A549 (cell line): Measurements from ENCODE around the gene IL1RL2. TPM values are rescaled to one million over a fixed set of nuclear protein-coding genes. Genes with fewer than 3 reads are reported as not detected.
A peak's percentile ranks its signal among the peaks of the same experiment; 100 is the strongest.

Experiments
- ATAC-seq, 2 experiments: fragments of 200-7000 bp in 1 of 2; fragments of >200 bp in 1 of 2; cut with Nextera tagmentation in 1 of 2; cut with Tn5 transposase in 1 of 2; 3 replicates each; pipeline versions ENCODE4 v1.8.0 to v1.9.1; 2018 to 2020; ENCODE audit warnings: mild to moderate bottlenecking in 1 of 2, moderate library complexity in 1 of 2
- CTCF ChIA-PET: fragments of 300-600 bp; sonication (Branson Sonifier 250); formaldehyde crosslinking; extraction: SDS; loops from one replicate; lab custom pipeline; 2021; ENCODE audit warnings: antibody characterized with exemption, inconsistent platforms; lab: Yijun Ruan, JAX
- POLR2A ChIA-PET: fragments of 350-600 bp; formaldehyde crosslinking; extraction: SDS; loops from one replicate; lab custom pipeline; 2021; ENCODE audit warnings: antibody characterized with exemption, inconsistent platforms; lab: Yijun Ruan, JAX
- DNase-seq, 2 experiments: peaks; one replicate each; pipeline versions ENCODE4 v3.0.0 to v3.0.0-alpha.2; 2011 to 2016; ENCODE audit warnings: low read depth in 1 of 2, low spot score in 1 of 2
- FAIRE-seq: peaks from 2 replicates; lab custom pipeline; 2011; peaks lifted over from hg19 to GRCh38; lab: Jason Lieb, UNC
- H3K27ac ChIP-seq, 2 experiments: fragments of >200 bp; sonication (Bioruptor Twin); formaldehyde crosslinking; 3 replicates each; pipeline ENCODE4 v1.5.1; 2016 to 2017
- H3K4me1 ChIP-seq: fragments of >200 bp; sonication (Bioruptor Twin); formaldehyde crosslinking; 3 replicates; pipeline ENCODE4 v1.6.1; 2016
- H3K4me2 ChIP-seq: fragments of >200 bp; sonication (Bioruptor Twin); formaldehyde crosslinking; 3 replicates; pipeline ENCODE4 v1.6.1; 2016
- H3K4me3 ChIP-seq: fragments of >200 bp; sonication (Bioruptor Twin); formaldehyde crosslinking; 3 replicates; pipeline ENCODE4 v1.5.1; 2016
- H3K9me3 ChIP-seq: fragments of >200 bp; sonication (Bioruptor Twin); formaldehyde crosslinking; 3 replicates; pipeline ENCODE4 v1.6.1; 2016
- CBX2 ChIP-seq: fragments of 200-600 bp; sonication (generic); IDR thresholded peaks from 2 replicates; pipeline ENCODE4 v1.6.1; 2016; ENCODE audit warnings: low read depth, mild to moderate bottlenecking, borderline replicate concordance
- CBX8 ChIP-seq: fragments of 200-600 bp; sonication (generic); IDR thresholded peaks from 2 replicates; pipeline ENCODE4 v1.6.1; 2016
- CHD4 ChIP-seq: fragments of 200-600 bp; sonication (generic); IDR thresholded peaks from 2 replicates; pipeline ENCODE4 v1.6.1; 2016; ENCODE audit warnings: antibody characterized with exemption, mild to moderate bottlenecking, borderline replicate concordance
- EP300 ChIP-seq, 2 experiments: fragments of >200 bp; sonication (Bioruptor Twin); formaldehyde crosslinking; IDR thresholded peaks; 2 replicates in 1 of 2; 3 replicates in 1 of 2; pipeline ENCODE4 v1.6.1; 2016 to 2017
- FOSB ChIP-seq: fragments of 250-450 bp; sonication (Bioruptor Pico); IDR thresholded peaks from 2 replicates; pipeline ENCODE4 v1.5.0; 2020; ENCODE audit warnings: mild to moderate bottlenecking, moderate library complexity
- FOXS1 ChIP-seq: fragments of 250-450 bp; sonication (Bioruptor Pico); IDR thresholded peaks from 2 replicates; pipeline ENCODE4 v1.5.0; 2020; ENCODE audit warnings: mild to moderate bottlenecking, moderate library complexity
- GATA3 ChIP-seq: IDR thresholded peaks from 2 replicates; pipeline ENCODE4 v1.6.1; 2012; ENCODE audit warnings: borderline replicate concordance
- HEYL ChIP-seq: fragments of 250-450 bp; sonication (Bioruptor Pico); IDR thresholded peaks from 2 replicates; pipeline ENCODE4 v1.8.0; 2021; ENCODE audit warnings: mild to moderate bottlenecking, moderate library complexity
- HOXB13 ChIP-seq: fragments of 250-450 bp; sonication (Bioruptor Pico); IDR thresholded peaks from 2 replicates; pipeline ENCODE4 v1.5.0; 2020; ENCODE audit warnings: low read depth, mild to moderate bottlenecking, moderate library complexity
- HOXB5 ChIP-seq: fragments of 250-450 bp; sonication (Bioruptor Pico); IDR thresholded peaks from 2 replicates; pipeline ENCODE4 v1.5.0; 2020; ENCODE audit warnings: mild to moderate bottlenecking, moderate library complexity
- JUNB ChIP-seq: fragments of >200 bp; sonication (Bioruptor Twin); formaldehyde crosslinking; IDR thresholded peaks from 2 replicates; pipeline ENCODE4 v1.6.1; 2016
- KDM5A ChIP-seq: fragments of 200-600 bp; sonication (generic); IDR thresholded peaks from 2 replicates; pipeline ENCODE4 v1.6.1; 2016; ENCODE audit warnings: antibody characterized with exemption, mild to moderate bottlenecking
- MYC ChIP-seq: IDR thresholded peaks from 2 replicates; pipeline ENCODE4 v1.6.1; 2012; ENCODE audit warnings: mild to moderate bottlenecking, inconsistent platforms, low read length, improper control_type of control experiment, borderline replicate concordance
- NR3C1 ChIP-seq: fragments of >200 bp; sonication (Bioruptor Twin); formaldehyde crosslinking; IDR thresholded peaks from 3 replicates; pipeline ENCODE4 v1.6.1; 2017
- POLR2AphosphoS2 ChIP-seq: conservative IDR thresholded peaks from 2 replicates; pipeline ENCODE4 v1.6.1; 2012; ENCODE audit warnings: low read length, improper control_type of control experiment, inconsistent platforms
- RARB ChIP-seq: fragments of 250-450 bp; sonication (Bioruptor Pico); IDR thresholded peaks from 2 replicates; pipeline ENCODE4 v1.8.0; 2021; ENCODE audit warnings: mild to moderate bottlenecking, moderate library complexity
- RCOR1 ChIP-seq: fragments of 150-350 bp; IDR thresholded peaks from 2 replicates; pipeline ENCODE4 v1.6.1; 2014; ENCODE audit warnings: antibody characterized with exemption, low read length, low read depth
- RFX5 ChIP-seq: fragments of 450-650 bp; IDR thresholded peaks from 2 replicates; pipeline ENCODE4 v1.7.1; 2014; ENCODE audit warnings: antibody characterized with exemption, mild to moderate bottlenecking, moderate library complexity
- RNF2 ChIP-seq: fragments of 200-600 bp; sonication (generic); IDR thresholded peaks from 2 replicates; pipeline ENCODE4 v1.6.1; 2016; ENCODE audit warnings: low read depth, mild to moderate bottlenecking, antibody characterized with exemption, moderate library complexity, borderline replicate concordance
- TP53 ChIP-seq: fragments of 250-450 bp; sonication (Bioruptor Pico); IDR thresholded peaks from 2 replicates; pipeline ENCODE4 v1.5.0; 2021; ENCODE audit warnings: mild to moderate bottlenecking, moderate library complexity
- ZC3H11A ChIP-seq: fragments of 450-650 bp; IDR thresholded peaks from 2 replicates; pipeline ENCODE4 v1.6.1; 2014; ENCODE audit warnings: antibody characterized with exemption, mild to moderate bottlenecking
- ZFP36 ChIP-seq: fragments of 450-650 bp; IDR thresholded peaks from 2 replicates; pipeline ENCODE4 v1.6.1; 2014; ENCODE audit warnings: borderline replicate concordance; ENCODE audit not compliant: partially characterized antibody
- ZSCAN20 ChIP-seq: fragments of 250-450 bp; sonication (Bioruptor Pico); IDR thresholded peaks from 2 replicates; pipeline ENCODE4 v1.8.0; 2022; ENCODE audit warnings: mild to moderate bottlenecking, moderate library complexity
- WGBS: methylation state at CpG from one replicate; pipeline ENCODE4 v1.1.6; 2017; ENCODE audit errors: missing lambda C conversion rate; 5-methylcytosine and 5-hydroxymethylcytosine counted together
- polyA plus RNA-seq, 4 experiments: library from polyadenylated mRNA; depleted of rRNA in 3 of 4; stranded (reverse); fragments of >200 nt; fragmentation: RNase III in 1 of 4; extraction: RNeasy Plus Mini Kit Qiagen cat#74134 plus additional on column Dnase treatment in 1 of 4; gene quantifications; 2 replicates in 3 of 4; 3 replicates in 1 of 4; pipeline ENCODE4 v1.2.3, GENCODE V29; 2011 to 2017
- TF ChIP-seq, protein P1 (sequence below): fragments of >200 bp; sonication (Bioruptor Twin); formaldehyde crosslinking; IDR thresholded peaks from 3 replicates; pipeline ENCODE4 v1.5.1; 2016
- TF ChIP-seq, protein P2 (sequence below): fragments of 150-350 bp; IDR thresholded peaks from 2 replicates; pipeline ENCODE4 v1.6.1; 2014; ENCODE audit warnings: low read depth, mild to moderate bottlenecking, low read length
- TF ChIP-seq, protein P3 (sequence below): fragments of 250-450 bp; sonication (Bioruptor Pico); IDR thresholded peaks from 2 replicates; pipeline ENCODE4 v1.5.0; 2021; ENCODE audit warnings: mild to moderate bottlenecking, moderate library complexity, borderline replicate concordance
- TF ChIP-seq, protein P4 (sequence below): IDR thresholded peaks from 2 replicates; pipeline ENCODE4 v1.6.1; 2012

Gene IL1RL2
- polyA plus RNA-seq, 2 of the 4 experiments (the other 2 are of a cell fraction), result 0.05 TPM; not detected in 1

DNA sequence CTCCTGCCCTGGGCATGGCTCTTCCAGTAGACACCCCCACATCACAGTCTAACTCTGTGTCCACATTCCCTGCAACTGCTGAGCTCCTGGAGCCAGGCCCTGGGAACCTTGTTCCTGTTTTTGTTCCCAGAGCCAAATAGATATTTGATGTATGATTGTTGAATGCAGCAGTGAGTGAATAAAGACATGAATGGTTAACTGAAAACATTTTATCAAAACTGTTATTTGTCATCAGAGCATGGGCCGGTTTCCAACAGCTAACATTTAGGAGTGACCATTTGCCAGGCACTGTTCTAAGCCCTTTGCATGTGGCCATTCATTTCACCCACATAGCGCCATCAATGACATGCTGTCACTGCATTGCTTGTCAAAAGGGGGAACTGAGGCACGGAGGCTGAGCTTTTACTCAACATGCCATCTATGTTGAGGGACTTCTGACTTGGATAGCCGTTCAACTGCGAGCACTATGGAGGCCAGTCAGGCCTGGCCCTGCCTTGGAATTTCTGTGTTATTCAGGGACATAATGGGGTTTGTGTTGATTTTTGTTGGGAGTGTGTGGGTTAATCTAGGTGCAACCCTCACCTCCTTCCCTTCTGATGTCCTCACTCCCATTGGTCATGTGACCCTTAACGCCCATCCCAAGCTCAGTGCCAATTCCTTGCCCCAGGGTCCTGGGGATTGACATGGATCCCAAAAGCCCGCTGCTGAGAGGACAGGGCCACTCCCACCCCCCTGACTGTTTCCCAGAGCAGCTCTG is 31.7 kb upstream of the IL1RL2 start:
- no peak overlapping the region; the same call in 2 of the 3 replicates for H3K4me2 ChIP-seq
- POLR2A ChIA-PET, result no interaction called here
- FAIRE-seq (no peak), ATAC-seq (no peak)
- CTCF ChIA-PET, result interaction anchor here (2.1 to 3.1 kb wide), 2 partner anchors 11 to 135 kb away, joined by 9 to 16 read pairs; no protein-coding TSS in a partner anchor
- no peak for TF ChIP-seq GATA3
- TF ChIP-seq RNF2, result no peak
- TF ChIP-seq CBX8, result no peak
- TF ChIP-seq EP300 (IDR thresholded peaks at IDR 0.05), result no peak
- TF ChIP-seq, protein P1, sequence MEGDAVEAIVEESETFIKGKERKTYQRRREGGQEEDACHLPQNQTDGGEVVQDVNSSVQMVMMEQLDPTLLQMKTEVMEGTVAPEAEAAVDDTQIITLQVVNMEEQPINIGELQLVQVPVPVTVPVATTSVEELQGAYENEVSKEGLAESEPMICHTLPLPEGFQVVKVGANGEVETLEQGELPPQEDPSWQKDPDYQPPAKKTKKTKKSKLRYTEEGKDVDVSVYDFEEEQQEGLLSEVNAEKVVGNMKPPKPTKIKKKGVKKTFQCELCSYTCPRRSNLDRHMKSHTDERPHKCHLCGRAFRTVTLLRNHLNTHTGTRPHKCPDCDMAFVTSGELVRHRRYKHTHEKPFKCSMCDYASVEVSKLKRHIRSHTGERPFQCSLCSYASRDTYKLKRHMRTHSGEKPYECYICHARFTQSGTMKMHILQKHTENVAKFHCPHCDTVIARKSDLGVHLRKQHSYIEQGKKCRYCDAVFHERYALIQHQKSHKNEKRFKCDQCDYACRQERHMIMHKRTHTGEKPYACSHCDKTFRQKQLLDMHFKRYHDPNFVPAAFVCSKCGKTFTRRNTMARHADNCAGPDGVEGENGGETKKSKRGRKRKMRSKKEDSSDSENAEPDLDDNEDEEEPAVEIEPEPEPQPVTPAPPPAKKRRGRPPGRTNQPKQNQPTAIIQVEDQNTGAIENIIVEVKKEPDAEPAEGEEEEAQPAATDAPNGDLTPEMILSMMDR, result no peak
- no peak for TF ChIP-seq FOXS1 (CRISPR knock-in tag)
- TF ChIP-seq, protein P2, sequence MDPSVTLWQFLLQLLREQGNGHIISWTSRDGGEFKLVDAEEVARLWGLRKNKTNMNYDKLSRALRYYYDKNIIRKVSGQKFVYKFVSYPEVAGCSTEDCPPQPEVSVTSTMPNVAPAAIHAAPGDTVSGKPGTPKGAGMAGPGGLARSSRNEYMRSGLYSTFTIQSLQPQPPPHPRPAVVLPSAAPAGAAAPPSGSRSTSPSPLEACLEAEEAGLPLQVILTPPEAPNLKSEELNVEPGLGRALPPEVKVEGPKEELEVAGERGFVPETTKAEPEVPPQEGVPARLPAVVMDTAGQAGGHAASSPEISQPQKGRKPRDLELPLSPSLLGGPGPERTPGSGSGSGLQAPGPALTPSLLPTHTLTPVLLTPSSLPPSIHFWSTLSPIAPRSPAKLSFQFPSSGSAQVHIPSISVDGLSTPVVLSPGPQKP, result no peak
- TF ChIP-seq, protein P3, sequence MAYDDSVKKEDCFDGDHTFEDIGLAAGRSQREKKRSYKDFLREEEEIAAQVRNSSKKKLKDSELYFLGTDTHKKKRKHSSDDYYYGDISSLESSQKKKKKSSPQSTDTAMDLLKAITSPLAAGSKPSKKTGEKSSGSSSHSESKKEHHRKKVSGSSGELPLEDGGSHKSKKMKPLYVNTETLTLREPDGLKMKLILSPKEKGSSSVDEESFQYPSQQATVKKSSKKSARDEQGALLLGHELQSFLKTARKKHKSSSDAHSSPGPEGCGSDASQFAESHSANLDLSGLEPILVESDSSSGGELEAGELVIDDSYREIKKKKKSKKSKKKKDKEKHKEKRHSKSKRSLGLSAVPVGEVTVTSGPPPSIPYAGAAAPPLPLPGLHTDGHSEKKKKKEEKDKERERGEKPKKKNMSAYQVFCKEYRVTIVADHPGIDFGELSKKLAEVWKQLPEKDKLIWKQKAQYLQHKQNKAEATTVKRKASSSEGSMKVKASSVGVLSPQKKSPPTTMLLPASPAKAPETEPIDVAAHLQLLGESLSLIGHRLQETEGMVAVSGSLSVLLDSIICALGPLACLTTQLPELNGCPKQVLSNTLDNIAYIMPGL (CRISPR knock-in tag), result no peak
- no peak for TF ChIP-seq POLR2AphosphoS2
- TF ChIP-seq FOSB (CRISPR knock-in tag), result no peak
- TF ChIP-seq RFX5, result no peak
- TF ChIP-seq NR3C1, result no peak
- TF ChIP-seq CHD4, result no peak
- TF ChIP-seq ZC3H11A, result no peak
- TF ChIP-seq CBX2, result no peak
- TF ChIP-seq JUNB, result no peak
- no peak for TF ChIP-seq ZFP36
- no peak for TF ChIP-seq ZSCAN20
- no peak for TF ChIP-seq HOXB5 (CRISPR knock-in tag)
- TF ChIP-seq, all 56 proteins: peak for 0
- no peak for DNase-seq
- Histone ChIP-seq H3K4me1 (peaks cover 11% of the 10 kb centered on the region; the same call in 2 of the 3 replicates), H3K4me3 (no peak overlapping the region), H3K27ac (peak overlapping the region; percentile 29 to 53; a peak in 4 of 6 replicates), H3K9me3 (peaks cover 10% of the 10 kb centered on the region; the same call in 2 of the 3 replicates)
- WGBS, result 84% methylated on average over 7 of the region's 7 CpGs

DNA sequence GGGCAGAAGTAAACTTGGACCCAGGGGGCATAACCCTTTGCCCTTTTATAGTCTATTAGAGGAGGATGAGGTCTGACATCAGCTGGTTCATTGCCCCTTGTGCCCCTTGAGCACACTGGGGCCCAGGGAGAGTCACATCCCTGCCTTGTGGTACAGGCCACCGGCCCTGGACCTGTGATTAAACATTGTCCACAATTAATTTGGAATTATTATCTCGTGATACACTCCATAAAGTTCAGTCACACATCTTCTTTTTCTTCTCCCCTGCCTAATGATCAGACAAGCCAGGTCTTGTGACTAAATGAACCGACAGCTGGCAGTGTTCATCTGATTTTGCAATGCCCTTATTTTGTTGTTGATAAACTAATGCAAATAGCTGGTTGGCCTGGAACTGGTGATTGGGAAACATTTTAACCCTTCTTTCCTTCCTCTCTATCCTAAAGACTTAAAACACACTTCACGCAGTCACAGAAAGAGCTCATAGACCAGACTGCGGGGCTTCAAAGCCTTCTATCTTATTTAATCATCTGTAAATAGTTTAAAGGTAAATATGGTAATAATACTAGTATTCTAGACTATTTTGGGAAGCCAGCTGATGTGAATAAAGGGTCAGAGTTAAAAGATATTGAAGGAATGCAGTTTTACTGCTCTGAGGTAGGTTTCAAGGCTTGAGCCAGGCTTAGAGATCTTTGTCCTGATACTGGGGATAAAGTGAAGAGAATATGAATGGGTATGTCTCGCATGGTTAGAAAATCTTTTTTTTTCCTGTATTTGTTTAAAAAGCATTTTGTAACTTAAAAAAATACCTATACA is 30.9 kb upstream of the IL1RL2 start:
- ATAC-seq, result no peak
- ChIA-PET POLR2A (no interaction called here), CTCF (interaction anchor here (0.7 to 3.8 kb wide), 6 partner anchors 11 to 136 kb away, joined by 3 to 16 read pairs (median 10); no protein-coding TSS in a partner anchor)
- no peak for TF ChIP-seq HEYL (CRISPR knock-in tag)
- TF ChIP-seq MYC, result no peak
- no peak for TF ChIP-seq CBX2
- TF ChIP-seq KDM5A, result no peak
- no peak for TF ChIP-seq CHD4
- TF ChIP-seq, protein P4, sequence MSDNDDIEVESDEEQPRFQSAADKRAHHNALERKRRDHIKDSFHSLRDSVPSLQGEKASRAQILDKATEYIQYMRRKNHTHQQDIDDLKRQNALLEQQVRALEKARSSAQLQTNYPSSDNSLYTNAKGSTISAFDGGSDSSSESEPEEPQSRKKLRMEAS, result no peak
- TF ChIP-seq NR3C1, result no peak
- no peak for TF ChIP-seq TP53 (CRISPR knock-in tag)
- TF ChIP-seq ZSCAN20, result no peak
- TF ChIP-seq RARB (CRISPR knock-in tag), result no peak
- no peak for TF ChIP-seq RCOR1
- TF ChIP-seq HOXB13 (CRISPR knock-in tag), result no peak
- 77% methylated on average over 6 of the region's 6 CpGs for WGBS
- H3K27ac ChIP-seq, result peak overlapping the region; percentile 29 to 53; a peak in 4 of 6 replicates
- peak overlapping the region; percentile 16; the same call in 1 of the 3 replicates for H3K4me2 ChIP-seq
- peaks cover 11% of the 10 kb centered on the region; the same call in 2 of the 3 replicates for H3K4me1 ChIP-seq
- FAIRE-seq, result no peak
- 0 out of 3 replicates have a peak, but pooled peaks cover 4% of the 10 kb centered on the region for H3K9me3 ChIP-seq
- H3K4me3 ChIP-seq, result no peak overlapping the region
- DNase-seq, result no peak
